Lower lobe of right lung (tissue), 2 donors: Measurements from ENCODE around the gene ZNF451. TPM values are rescaled to one million over a fixed set of nuclear protein-coding genes. Genes with fewer than 3 reads are reported as not detected.

Experiments
- ATAC-seq, 2 donors: fragments of 200-7000 bp; cut with Tn5 transposase; one replicate each; pipeline ENCODE4 v1.9.1; 2020 to 2022; ENCODE audit warnings: mild to moderate bottlenecking in 2 of 2, moderate library complexity in 2 of 2
- DNase-seq: peaks from one replicate; pipeline ENCODE4 v3.0.0-alpha.2; 2020
- H3K27ac ChIP-seq: fragments of 200-600 bp; one replicate; pipeline ENCODE4 v1.8.0; 2022
- H3K27me3 ChIP-seq: fragments of 200-600 bp; one replicate; pipeline ENCODE4 v1.8.0; 2022; ENCODE audit warnings: low read depth
- H3K36me3 ChIP-seq: fragments of 200-600 bp; one replicate; pipeline ENCODE4 v1.8.0; 2022; ENCODE audit warnings: mild to moderate bottlenecking
- H3K4me1 ChIP-seq: fragments of 200-600 bp; one replicate; pipeline ENCODE4 v1.8.0; 2022
- H3K4me3 ChIP-seq: fragments of 200-600 bp; one replicate; pipeline ENCODE4 v1.8.0; 2022; ENCODE audit warnings: mild to moderate bottlenecking
- H3K9me3 ChIP-seq: fragments of 200-600 bp; one replicate; pipeline ENCODE4 v1.8.0; 2022
- intact Hi-C: fragments of 100-400 bp; cut with DNase I; formaldehyde crosslinking; loops from one replicate; pipeline ENCODE4 v1.11.0; 2022
- total RNA-seq: library from RNA; stranded (reverse); fragmentation: NEBNext Ultra II Directional; extraction: Animal tissue kit (Norgen Biotek cat#: 25700); gene quantifications from one replicate; pipeline ENCODE4 v1.2.1, GENCODE V29; 2021
- TF ChIP-seq, protein P1 (sequence below): fragments of 200-600 bp; IDR thresholded peaks from one replicate; pipeline ENCODE4 v1.8.0; 2022; ENCODE audit warnings: antibody characterized with exemption, mild to moderate bottlenecking
- donor health status: DM: no; HTN: yes; CAD: no; lungs with severe emphysema.

ZNF451 gene
- total RNA-seq, 1 donor from 2014 or later, result 56.9 TPM

DNA sequence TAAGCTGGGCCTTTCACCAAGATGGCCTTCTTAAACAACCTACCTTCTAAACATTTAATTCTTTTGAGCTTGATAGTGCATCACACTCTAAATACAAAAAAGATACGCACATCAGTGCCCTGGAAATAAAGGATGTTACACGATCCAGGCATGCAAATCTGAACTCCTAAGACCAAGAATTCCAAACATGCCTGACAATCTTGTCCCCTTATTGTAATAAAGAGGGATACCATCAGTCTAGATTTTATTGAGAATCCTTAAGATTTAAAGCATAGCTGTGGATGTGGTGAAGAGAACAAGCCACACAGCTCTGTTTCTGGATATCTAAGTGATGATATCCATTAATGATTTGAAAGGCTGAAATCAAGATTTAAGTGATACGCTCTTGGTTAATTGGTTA lies 13.0 kb downstream of the ZNF451 start:
- no peaks in the 10 kb centered on the region for H3K27me3 ChIP-seq
- peaks cover 75% of the 10 kb centered on the region for H3K36me3 ChIP-seq
- no peaks in the 10 kb centered on the region for H3K4me1 ChIP-seq
- TF ChIP-seq, protein P1, sequence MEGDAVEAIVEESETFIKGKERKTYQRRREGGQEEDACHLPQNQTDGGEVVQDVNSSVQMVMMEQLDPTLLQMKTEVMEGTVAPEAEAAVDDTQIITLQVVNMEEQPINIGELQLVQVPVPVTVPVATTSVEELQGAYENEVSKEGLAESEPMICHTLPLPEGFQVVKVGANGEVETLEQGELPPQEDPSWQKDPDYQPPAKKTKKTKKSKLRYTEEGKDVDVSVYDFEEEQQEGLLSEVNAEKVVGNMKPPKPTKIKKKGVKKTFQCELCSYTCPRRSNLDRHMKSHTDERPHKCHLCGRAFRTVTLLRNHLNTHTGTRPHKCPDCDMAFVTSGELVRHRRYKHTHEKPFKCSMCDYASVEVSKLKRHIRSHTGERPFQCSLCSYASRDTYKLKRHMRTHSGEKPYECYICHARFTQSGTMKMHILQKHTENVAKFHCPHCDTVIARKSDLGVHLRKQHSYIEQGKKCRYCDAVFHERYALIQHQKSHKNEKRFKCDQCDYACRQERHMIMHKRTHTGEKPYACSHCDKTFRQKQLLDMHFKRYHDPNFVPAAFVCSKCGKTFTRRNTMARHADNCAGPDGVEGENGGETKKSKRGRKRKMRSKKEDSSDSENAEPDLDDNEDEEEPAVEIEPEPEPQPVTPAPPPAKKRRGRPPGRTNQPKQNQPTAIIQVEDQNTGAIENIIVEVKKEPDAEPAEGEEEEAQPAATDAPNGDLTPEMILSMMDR, result no peak
- DNase-seq, result no peak
- no peaks in the 10 kb centered on the region for H3K9me3 ChIP-seq
- ATAC-seq, result no peak
- intact Hi-C loops, result no loop called here
- H3K27ac ChIP-seq, result no peak overlapping the region
- H3K4me3 ChIP-seq, result no peak overlapping the region

DNA sequence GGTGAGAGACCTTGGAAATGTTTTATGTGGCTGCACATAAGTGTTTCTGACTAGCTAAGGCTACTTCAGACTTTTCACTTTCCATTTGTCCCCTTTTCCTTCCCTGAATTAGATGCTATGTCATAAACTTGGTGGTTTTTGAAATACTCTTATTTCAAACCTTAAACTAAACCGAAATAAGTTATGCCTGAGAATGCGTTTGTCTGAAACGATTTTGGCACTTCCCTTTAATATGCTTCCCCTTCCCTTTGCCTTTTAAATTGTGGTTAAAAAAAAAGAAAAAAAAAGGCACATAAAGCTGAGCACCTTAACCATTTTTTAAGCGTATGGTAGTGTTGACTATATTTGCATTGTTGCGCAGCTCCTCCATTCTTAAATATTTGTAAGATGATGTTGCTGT lies 14.3 kb downstream of the ZNF451 start:
- intact Hi-C loops, result no loop called here
- H3K36me3 ChIP-seq, result peaks cover 64% of the 10 kb centered on the region
- H3K4me3 ChIP-seq, result no peak overlapping the region

DNA sequence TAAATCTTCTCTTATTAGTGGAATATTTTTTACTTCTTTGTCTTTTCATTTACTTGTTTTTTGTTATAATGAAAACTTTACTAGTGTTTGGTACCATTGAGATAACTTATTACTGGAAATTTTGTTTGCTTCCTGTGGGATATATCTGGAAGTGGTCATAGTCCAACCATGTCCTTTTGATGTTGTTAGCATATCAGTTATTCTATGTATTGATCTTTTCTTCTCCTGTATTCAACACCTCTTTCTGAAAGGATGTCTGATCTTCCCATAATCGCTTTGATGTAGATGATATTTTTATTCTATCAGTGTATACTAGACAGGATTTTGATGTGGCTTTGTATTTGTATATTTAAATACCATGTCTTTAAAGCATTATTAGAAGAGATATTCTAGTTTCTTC lies 17.0 kb downstream of the ZNF451 start:
- peaks cover 42% of the 10 kb centered on the region for H3K36me3 ChIP-seq
- H3K4me1 ChIP-seq, result peaks cover 12% of the 10 kb centered on the region
- H3K27me3 ChIP-seq, result no peaks in the 10 kb centered on the region
- no peaks in the 10 kb centered on the region for H3K9me3 ChIP-seq
- DNase-seq, result no peak
- intact Hi-C loops, result no loop called here
- TF ChIP-seq, protein P1, result no peak
- no peak for ATAC-seq
- H3K4me3 ChIP-seq, result no peak overlapping the region
- H3K27ac ChIP-seq, result no peak overlapping the region

More for the DNA sequence above, 14.3 kb downstream of the ZNF451 start:
- TF ChIP-seq, protein P1, result no peak
- H3K27ac ChIP-seq, result no peak overlapping the region
- H3K9me3 ChIP-seq, result no peaks in the 10 kb centered on the region
- ATAC-seq, result no peak
- no peak for DNase-seq
- H3K27me3 ChIP-seq, result no peaks in the 10 kb centered on the region
- H3K4me1 ChIP-seq, result peaks cover 5% of the 10 kb centered on the region

DNA sequence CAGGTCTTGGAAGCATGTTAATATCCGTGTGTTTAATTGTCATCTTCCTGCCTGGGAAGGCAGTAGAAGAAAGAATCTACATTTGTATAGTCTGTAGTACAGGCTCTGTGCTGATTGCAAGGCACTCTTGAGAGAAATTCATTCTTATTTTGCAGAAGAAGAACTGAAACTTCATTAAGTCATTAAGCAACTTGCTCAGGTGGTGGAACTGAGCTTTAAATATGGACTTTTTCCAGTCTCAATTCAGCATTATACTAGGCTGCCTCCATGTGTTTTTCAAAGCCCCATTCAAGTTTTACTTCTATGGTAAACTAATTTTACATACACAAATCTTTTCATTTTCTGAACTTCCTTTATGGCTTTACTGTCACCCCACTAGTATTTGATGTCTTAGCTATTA lies 18.7 kb downstream of the ZNF451 start:
- Histone ChIP-seq H3K4me1 (peaks cover 12% of the 10 kb centered on the region), H3K27ac (no peak overlapping the region), H3K4me3 (no peak overlapping the region), H3K9me3 (no peaks in the 10 kb centered on the region), H3K36me3 (peaks cover 25% of the 10 kb centered on the region), H3K27me3 (no peaks in the 10 kb centered on the region)
- intact Hi-C loops, result no loop called here
- ATAC-seq (peak in 1 of 2 donors; percentile 31), DNase-seq (no peak)
- TF ChIP-seq, protein P1, result no peak

DNA sequence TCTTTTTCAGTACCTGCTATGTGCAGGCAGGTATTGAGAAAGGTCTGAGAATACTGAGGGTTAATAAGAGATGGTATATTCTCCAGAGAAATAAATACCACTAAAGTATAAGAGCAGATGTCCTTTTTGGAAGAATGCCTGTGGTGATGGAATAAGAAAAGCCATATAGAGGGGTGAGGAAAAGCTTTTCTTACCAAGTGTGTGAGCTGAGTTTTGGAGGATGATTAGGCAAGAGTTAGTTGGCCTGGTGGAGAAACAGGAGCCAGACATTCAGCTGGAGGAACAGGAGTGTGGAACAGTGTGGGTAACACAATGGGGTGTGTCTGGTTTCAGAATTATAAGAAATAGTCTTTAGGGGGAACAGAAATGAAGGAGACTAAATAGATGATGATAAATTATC lies 19.9 kb downstream of the ZNF451 start:
- TF ChIP-seq, protein P1, result no peak
- Histone ChIP-seq H3K4me1 (peaks cover 12% of the 10 kb centered on the region), H3K36me3 (peaks cover 20% of the 10 kb centered on the region), H3K4me3 (no peak overlapping the region), H3K27ac (no peak overlapping the region), H3K9me3 (no peaks in the 10 kb centered on the region), H3K27me3 (no peaks in the 10 kb centered on the region)
- DNase-seq (no peak), ATAC-seq (no peak)
- intact Hi-C loops, result no loop called here

DNA sequence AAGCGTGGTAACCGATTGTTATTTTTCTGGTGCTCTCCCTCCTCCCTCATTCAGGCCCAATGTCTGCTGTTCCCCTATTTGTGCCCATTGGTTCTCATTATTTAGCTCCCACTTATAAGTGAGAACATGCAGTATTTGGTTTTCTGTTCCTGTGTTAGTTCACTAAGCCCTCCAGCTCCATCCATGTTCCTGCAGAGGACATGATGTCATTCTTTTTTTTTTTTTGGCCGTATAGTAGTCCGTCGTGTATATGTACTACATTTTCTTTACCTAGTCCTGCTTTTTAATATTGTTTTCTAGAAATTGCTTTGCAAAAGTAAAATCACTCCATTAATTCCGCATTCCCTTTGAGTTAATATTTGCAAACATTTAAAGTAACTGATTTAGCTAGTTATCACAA lies 23.1 kb downstream of the ZNF451 start:
- Histone ChIP-seq H3K4me3 (no peak overlapping the region), H3K27me3 (no peaks in the 10 kb centered on the region), H3K27ac (no peak overlapping the region), H3K36me3 (peaks cover 4% of the 10 kb centered on the region), H3K9me3 (no peaks in the 10 kb centered on the region), H3K4me1 (peaks cover 12% of the 10 kb centered on the region)
- TF ChIP-seq, protein P1, result no peak
- DNase-seq, result no peak
- intact Hi-C loops, result no loop called here
- no peak for ATAC-seq
